ENCODE measurements around the gene SLC25A13. TPM values are rescaled to one million over a fixed set of nuclear protein-coding genes. Genes with fewer than 3 reads are reported as not detected.
A peak's percentile ranks its signal among the peaks of the same experiment; 100 is the strongest.

The SLC25A13 gene
- total and polyA plus RNA-seq, 9 of the 15 experiments (the other 6 are each of a cell fraction or from before 2014, with no cell fraction given), result 21.4 to 80.2 (median 58.7) TPM

GRCh38 chr7:96303105-96303685, 18.7 kb downstream of the SLC25A13 start (continued):
- peak in 1 of 2 experiments; percentile 45; a peak in 1 of 4 replicates for TF ChIP-seq MNT (conservative IDR thresholded peaks at IDR 0.05)
- TF ChIP-seq ZNF407 (IDR thresholded peaks at IDR 0.05; ENCODE audit: low read depth), result no peak
- no peak for TF ChIP-seq ADNP (tag; IDR thresholded peaks at IDR 0.05)
- TF ChIP-seq FOXJ2 (tag; IDR thresholded peaks at IDR 0.05), result peak; percentile 14; the same call in 1 of the 2 replicates
- TF ChIP-seq SMARCA4 (IDR thresholded peaks at IDR 0.05), result peak; percentile 72
- peak in 1 of 2 experiments; percentile 62; a peak in 1 of 4 replicates for TF ChIP-seq TBL1XR1 (IDR thresholded peaks at IDR 0.05; ENCODE audit: low read length in 2 of 2)
- TF ChIP-seq ATF6 (CRISPR knock-in tag; IDR thresholded peaks at IDR 0.05), result peak; percentile 47; the same call in 1 of the 2 replicates
- 0 out of 2 replicates have a peak, but pooled peaks have one; percentile 24 for TF ChIP-seq ARID3A (IDR thresholded peaks at IDR 0.05; ENCODE audit: borderline replicate concordance, low read depth, low read length)
- peak; percentile 79 for TF ChIP-seq MEIS2 (IDR thresholded peaks at IDR 0.05; ENCODE audit: partially characterized antibody)
- TF ChIP-seq MAFF (IDR thresholded peaks at IDR 0.05; ENCODE audit: low read length), result peak; percentile 6; the same call in 1 of the 2 replicates
- peak; percentile 6; the same call in 1 of the 2 replicates for TF ChIP-seq EP400 (IDR thresholded peaks at IDR 0.05)
- TF ChIP-seq ZZZ3 (IDR thresholded peaks at IDR 0.05), result no peak
- TF ChIP-seq ATF1 (CRISPR knock-in tag; IDR thresholded peaks at IDR 0.05), result no peak
- TF ChIP-seq ATF1 (tag; IDR thresholded peaks at IDR 0.05), result peak; percentile 77
- peak; percentile 53 for TF ChIP-seq CCNT2 (IDR thresholded peaks at IDR 0.05; ENCODE audit: borderline replicate concordance, extremely low read depth, insufficient read length, low read depth, low read length)

All from K562 (cell line).